NCI-H748 (cell line): ENCODE results near the gene CANX.

ENCODE experiments used
- DNase-seq: peaks from one replicate; lab custom pipeline; 2025; ENCODE audit not compliant: unreplicated experiment; lab: John Stamatoyannopoulos, UW

Gene CANX

DNA sequence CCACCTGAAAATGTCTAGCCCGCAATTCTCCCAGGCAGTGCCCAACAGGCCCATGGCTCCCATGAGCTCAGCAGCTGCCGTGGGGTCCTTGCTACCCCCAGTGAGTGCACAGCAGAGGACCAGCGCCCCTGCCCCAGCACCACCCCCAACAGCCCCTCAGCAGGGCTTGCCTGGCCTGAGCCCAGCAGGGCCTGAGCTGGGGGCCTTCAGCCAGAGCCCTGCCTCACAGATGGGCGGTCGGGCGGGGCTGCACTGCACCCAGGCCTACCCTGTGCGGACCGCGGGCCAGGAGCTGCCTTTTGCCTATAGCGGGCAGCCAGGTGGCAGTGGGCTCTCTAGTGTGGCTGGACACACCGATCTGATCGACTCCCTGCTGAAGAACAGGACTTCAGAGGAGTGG lies 75.7 kb downstream of the CANX start:
- DNase-seq, result no peak

DNA sequence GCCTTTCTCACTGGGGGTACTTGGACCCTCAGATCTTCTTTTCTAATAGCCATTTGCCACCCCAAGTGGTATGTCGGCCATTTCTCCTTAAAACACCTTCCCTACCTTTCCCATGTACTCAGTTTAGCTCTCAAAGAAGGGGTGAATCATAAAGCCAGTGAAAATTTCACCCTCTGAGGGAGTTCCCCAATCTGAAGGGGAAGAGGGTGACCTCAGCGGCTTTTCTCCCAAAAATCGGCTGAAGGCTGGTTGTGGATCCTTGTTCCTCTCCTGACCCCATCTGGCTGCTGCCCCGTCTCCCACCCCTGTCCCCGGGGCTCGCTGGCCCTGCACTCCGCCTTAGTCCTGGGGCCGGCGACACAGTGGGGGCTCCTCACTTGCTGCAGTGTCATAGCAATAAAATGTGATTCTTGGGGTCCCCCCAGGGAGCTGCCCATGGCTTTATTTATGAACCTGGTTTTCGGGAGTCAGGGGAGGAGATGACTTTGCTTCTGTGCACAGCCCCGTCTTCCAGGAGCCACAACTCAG lies 77.7 kb downstream of the CANX start:
- DNase-seq, result no peak

DNA sequence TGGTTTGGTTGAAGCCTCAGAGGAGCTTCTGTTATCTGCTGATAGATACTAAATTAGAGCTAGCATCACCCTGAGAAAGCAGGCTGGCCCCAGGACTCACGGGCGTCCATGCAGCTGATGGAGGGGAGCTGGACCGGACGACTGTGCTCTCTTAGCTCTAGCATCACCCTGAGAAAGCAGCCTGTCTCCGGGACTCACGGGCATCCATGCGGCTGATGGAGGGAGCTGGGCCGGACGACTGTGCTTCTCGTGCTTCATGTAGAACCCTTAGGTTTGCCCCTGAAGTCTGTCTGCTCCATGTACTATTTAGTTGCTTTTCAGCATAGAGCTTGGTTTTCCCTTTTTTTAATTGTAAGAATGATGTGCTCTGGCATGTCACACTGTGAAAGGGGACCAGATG lies 78.7 kb downstream of the CANX start:
- no peak for DNase-seq

DNA sequence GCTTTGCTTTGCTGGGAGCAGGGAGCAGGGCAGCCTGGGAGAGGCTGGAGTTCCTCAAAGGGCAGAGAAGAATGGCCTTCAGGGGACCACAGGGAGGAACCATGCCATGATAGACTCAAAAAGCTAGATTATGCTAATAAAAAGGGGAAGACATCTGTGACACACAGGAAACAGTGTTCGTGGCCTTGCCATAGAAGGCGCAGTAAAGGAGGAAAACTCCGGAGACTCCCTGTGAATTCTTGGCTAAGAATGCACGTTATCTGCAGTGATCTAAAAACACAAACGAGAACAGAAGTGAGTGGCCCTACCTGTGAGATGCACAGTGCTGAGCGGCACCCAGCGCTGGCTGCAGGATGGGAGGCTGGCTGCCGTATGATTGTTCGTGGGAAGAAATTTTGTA lies 79.1 kb downstream of the CANX start:
- DNase-seq, result no peak

DNA sequence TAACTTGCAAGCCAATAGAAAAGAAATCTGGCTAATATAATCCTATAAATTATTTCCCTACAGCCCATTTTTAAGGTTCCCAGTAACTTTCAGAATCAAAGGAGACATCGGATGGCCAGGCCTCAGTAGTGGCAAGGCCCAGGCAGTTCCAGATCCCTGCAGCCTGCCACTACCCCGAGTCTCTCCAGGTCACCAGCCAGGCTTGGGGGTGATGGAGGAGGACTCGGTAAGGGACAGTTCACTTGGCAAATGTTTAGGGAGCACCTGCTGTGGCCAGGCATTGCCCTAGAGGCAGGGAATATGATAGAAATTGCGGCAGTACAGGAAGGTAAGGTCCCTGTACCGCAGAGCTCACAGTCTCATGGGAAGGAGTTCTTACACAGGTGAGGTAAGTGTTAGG lies 79.8 kb downstream of the CANX start:
- no peak for DNase-seq

DNA sequence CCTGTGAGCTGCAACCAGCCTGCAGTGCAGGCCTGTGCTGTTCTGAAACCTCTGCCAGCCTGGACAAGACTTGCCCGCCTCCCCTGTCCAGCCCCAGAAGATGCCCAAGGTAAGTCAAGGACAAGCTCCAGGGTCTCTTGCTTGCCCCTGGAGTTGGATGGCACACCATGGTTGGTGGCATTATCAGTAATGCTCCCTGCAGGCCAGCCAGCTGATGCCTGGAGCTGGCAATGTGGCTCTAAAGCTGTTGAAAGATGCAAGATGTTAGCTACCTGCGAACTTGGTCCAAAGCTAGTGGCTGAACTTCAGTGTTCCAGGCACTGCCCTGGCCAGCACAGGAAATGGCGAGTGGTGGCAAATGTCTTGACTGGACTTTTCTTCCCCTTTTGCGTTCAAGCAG lies 81.1 kb downstream of the CANX start:
- no peak for DNase-seq

DNA sequence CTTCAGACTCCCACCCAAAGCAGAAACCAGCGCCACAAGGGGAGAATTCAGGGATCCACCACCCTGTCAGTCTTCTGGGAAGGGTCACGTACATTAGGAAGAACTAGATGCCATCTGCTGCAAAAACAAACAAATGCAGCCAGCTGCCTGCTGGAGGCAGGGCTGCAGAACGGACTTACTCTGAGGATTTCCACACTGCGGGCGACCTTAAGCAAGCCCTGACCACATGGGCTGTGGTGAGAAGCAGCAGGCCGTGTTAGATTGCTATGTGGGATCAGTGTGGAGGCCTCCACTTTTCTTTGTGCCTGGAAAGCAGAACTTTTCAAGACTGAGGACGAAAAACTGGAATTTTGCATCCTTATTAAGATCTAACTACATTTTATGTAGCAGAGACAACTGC lies 81.6 kb downstream of the CANX start:
- DNase-seq, result no peak
